ENCODE measurements around the gene NCOA3.

DNA sequence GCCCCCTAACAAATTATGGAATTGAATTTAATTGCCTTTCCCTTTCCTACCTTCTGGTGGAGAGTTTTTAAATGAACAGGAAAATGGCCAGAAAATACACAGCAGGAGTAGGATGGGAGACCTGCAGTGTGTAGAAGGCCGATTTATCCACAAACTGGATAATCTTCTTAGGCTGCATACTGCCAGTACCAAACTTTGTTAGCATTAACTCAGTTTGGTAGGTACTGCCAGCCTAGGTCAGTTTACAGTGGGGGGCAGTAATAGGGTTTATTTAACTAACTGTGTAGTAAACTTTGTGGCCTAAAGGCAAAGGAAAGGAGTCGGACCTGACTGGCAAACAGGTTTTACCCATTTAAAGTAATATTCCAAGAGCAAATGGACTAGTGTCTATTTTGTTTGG is 4.6 kb downstream of the NCOA3 start:
- TF ChIP-seq ZNF274 (IDR thresholded peaks at IDR 0.05; ENCODE audit: low read depth, low read length) (no peak), ZBTB33 (IDR thresholded peaks at IDR 0.05; ENCODE audit: extremely low read depth, insufficient replicate concordance, low read length) (no peak), CTCF (IDR thresholded peaks at IDR 0.05 in 2 of 3, conservative IDR thresholded peaks at IDR 0.05 in 1 of 3; ENCODE audit: borderline replicate concordance in 1 of 3, insufficient read depth in 1 of 3, low read depth in 2 of 3, low read length in 2 of 3) (no peak), TCF7L2 (IDR thresholded peaks at IDR 0.05; ENCODE audit: borderline replicate concordance, extremely low read depth, insufficient read depth, insufficient read length) (no peak)
- TF ChIP-seq, protein P1, sequence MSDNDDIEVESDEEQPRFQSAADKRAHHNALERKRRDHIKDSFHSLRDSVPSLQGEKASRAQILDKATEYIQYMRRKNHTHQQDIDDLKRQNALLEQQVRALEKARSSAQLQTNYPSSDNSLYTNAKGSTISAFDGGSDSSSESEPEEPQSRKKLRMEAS (IDR thresholded peaks at IDR 0.05) = no peak

Measured in HCT116 (cell line).